Gastroesophageal sphincter (tissue), 3 donors: ENCODE measurements around the gene TNRC6B.

Source experiments
- EP300 ChIP-seq: sonication (generic); formaldehyde crosslinking; IDR thresholded peaks from one replicate; pipeline ENCODE4 v1.6.1; 2017; ENCODE audit warnings: antibody characterized with exemption, mild to moderate bottlenecking
- POLR2A ChIP-seq, 2 donors: fragments of 450-650 bp; IDR thresholded peaks; one replicate each; pipeline ENCODE4 v1.6.1; 2017; ENCODE audit warnings: antibody characterized with exemption in 2 of 2, mild to moderate bottlenecking in 2 of 2, moderate library complexity in 1 of 2
- POLR2AphosphoS5 ChIP-seq: sonication (generic); formaldehyde crosslinking; IDR thresholded peaks from one replicate; pipeline ENCODE4 v1.6.1; 2017; ENCODE audit warnings: antibody characterized with exemption
- TF ChIP-seq, protein P1 (sequence below), 4 experiments: fragments of 200-600 bp in 2 of 4; fragments of 450-650 bp in 2 of 4; sonication (generic) in 1 of 4; IDR thresholded peaks; one replicate each; pipeline ENCODE4 v1.5.1; 2017 to 2019; ENCODE audit warnings: antibody characterized with exemption in 4 of 4, mild to moderate bottlenecking in 2 of 4, moderate library complexity in 2 of 4

GRCh38 chr22:40199852-40200251 is 22.1 kb downstream of the TNRC6B start:
- TF ChIP-seq, protein P1, sequence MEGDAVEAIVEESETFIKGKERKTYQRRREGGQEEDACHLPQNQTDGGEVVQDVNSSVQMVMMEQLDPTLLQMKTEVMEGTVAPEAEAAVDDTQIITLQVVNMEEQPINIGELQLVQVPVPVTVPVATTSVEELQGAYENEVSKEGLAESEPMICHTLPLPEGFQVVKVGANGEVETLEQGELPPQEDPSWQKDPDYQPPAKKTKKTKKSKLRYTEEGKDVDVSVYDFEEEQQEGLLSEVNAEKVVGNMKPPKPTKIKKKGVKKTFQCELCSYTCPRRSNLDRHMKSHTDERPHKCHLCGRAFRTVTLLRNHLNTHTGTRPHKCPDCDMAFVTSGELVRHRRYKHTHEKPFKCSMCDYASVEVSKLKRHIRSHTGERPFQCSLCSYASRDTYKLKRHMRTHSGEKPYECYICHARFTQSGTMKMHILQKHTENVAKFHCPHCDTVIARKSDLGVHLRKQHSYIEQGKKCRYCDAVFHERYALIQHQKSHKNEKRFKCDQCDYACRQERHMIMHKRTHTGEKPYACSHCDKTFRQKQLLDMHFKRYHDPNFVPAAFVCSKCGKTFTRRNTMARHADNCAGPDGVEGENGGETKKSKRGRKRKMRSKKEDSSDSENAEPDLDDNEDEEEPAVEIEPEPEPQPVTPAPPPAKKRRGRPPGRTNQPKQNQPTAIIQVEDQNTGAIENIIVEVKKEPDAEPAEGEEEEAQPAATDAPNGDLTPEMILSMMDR (IDR thresholded peaks at IDR 0.05) = no peak
- TF ChIP-seq EP300 (no peak), POLR2AphosphoS5 (no peak), POLR2A (IDR thresholded peaks at IDR 0.05) (no peak)
